ENCODE data around the gene GPC3. TPM values are rescaled to one million over a fixed set of nuclear protein-coding genes. Genes with fewer than 3 reads are reported as not detected.
A peak's percentile ranks its signal among the peaks of the same experiment; 100 is the strongest.
"Not testable (repeated sequence)": the region's sequence is repeated elsewhere in the genome, so short reads cannot be mapped to it uniquely, and the experiment has no call there.

GPC3 gene
- total RNA-seq, 1 experiment from 2014 or later = 5.7 TPM

DNA sequence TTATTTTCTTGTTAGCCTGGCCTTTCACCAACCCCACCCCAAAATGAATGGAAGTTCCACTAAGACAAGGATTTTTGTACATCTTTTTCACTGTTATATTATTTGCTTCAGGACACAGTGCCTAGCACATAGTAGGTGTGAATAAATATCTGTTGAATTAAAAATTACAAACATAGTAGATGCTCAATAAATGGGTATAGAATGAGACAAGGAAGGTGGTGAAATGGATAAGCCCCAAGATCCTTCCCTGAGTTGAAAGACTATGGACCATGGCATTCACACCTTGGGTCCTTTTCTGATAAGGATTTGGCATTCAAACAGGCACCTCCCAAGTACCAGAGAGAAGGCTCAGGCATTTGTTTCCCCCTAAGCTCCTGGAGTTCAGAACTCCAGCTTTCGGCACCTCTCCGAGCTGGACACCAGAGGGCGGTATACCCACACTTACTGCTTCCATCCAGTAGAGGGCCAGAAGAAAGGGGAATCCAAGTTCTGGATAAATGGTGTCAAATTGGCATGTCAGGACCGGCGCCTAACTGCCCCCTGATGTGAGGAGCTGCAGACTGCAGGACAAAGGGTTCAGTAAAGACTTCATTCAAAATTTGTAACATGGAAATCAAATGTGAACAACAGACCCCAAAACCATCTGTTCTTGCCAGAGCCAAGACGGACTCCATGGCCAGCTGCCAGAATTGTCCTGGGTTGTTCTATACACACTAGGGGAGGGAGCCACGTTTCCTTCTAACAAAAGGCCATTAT is 193.0 kb downstream of the GPC3 start:
- Histone ChIP-seq H3K9me3 (replicated peaks) (no peaks in the 10 kb centered on the region), H3K4me1 (replicated peaks) (no peaks in the 10 kb centered on the region), H3K27ac (no peak overlapping the region), H3K27me3 (replicated peaks) (no peaks in the 10 kb centered on the region), H3K36me3 (no peaks in the 10 kb centered on the region), H3K4me3 (no peak overlapping the region)
- peak; percentile 62 to 72 for DNase-seq (ENCODE audit: low read depth in 1 of 2, low spot score in 2 of 2)

DNA sequence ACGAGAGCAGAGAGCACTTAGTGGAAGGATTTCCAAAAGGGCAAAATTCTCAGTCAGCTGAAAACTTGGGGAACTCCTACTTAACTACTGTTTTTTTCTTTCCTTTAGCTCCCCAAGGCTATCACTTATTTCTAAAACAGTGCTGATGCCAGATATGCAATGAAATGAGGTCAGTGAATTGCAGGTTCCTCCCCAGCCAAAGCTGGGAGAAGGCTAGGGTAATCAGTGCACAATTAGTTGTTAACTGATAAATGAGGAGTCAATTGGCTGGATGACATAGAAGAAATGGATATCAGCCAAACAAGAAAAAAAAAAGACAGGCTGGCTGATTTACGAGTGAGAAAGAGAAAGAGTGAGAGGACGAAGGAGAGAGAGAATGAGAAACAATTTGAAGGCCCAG is 195.6 kb downstream of the GPC3 start:
- Histone ChIP-seq H3K27ac (no peak overlapping the region), H3K27me3 (replicated peaks) (no peaks in the 10 kb centered on the region), H3K36me3 (no peaks in the 10 kb centered on the region), H3K4me3 (no peak overlapping the region), H3K4me1 (replicated peaks) (no peaks in the 10 kb centered on the region), H3K9me3 (replicated peaks) (no peaks in the 10 kb centered on the region)
- DNase-seq (ENCODE audit: low read depth in 1 of 2, low spot score in 2 of 2) = no peak

DNA sequence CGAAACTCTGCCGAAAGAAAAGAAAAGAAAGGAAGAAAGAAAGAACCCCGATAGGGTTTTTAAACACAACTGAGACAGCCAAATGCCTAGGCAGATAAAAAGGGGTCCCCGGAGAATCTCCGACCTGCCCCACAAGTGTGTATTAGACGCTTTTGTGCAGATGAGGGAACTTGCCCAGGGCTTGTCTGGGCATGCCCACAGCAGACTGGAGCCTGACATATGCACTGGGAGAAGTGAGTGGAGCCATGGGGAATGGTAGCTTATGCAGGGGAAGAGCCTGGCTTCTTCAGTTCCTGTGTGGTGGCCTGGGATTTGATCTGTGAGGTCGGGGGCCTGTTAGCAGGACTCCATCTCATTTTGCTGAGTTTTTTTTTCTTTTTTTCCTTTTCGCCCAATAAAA is 199.0 kb downstream of the GPC3 start:
- H3K4me3 ChIP-seq = no peak overlapping the region
- no peak overlapping the region for H3K27ac ChIP-seq
- H3K27me3 ChIP-seq (replicated peaks) = no peaks in the 10 kb centered on the region
- no peaks in the 10 kb centered on the region for H3K4me1 ChIP-seq (replicated peaks)
- H3K36me3 ChIP-seq = no peaks in the 10 kb centered on the region
- no peaks in the 10 kb centered on the region for H3K9me3 ChIP-seq (replicated peaks)
- DNase-seq (ENCODE audit: low read depth in 1 of 2, low spot score in 2 of 2) = no peak

DNA sequence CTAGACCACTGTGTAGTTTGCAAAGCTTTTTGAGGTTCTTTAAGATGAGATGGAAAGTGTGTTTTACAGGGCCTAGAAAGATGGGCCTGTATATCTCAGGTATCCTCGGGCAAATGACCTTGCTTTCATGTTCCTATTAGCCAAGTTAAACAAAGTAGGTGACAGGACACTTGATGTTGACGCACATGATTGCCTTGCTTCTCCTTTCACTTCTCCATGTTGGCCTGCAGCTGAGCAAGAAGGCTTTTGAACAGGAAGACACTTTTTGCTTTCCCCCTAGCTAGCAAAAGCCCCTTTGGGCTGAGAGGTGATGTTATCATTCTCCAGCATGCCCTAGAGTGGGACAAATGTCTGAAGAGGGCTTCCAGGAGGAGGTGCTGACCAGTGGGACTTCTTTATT is 202.1 kb downstream of the GPC3 start:
- Histone ChIP-seq H3K9me3 (replicated peaks) (no peaks in the 10 kb centered on the region), H3K27me3 (replicated peaks) (no peaks in the 10 kb centered on the region), H3K4me1 (replicated peaks) (no peaks in the 10 kb centered on the region), H3K27ac (no peak overlapping the region), H3K36me3 (no peaks in the 10 kb centered on the region), H3K4me3 (no peak overlapping the region)
- DNase-seq (ENCODE audit: low read depth in 1 of 2, low spot score in 2 of 2) = no peak

DNA sequence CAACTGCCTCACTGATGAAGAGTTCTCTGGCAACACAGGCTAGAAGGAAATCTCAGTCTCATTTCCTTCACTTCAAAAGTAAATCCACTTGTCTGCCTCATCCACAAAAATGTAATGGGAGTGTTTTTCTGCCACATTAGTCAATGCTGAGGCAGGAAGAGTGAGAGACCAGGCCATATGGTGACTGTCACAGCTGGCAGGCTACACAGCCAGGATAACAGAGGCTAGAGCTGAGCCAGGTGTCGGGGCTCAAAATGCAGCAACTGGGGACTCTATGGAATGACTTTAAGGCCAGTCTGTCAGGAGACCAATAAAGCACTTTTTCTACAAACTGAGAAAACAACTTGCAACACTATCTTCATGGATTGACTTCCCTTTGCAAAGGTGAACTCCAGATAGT is 204.2 kb downstream of the GPC3 start:
- H3K9me3 ChIP-seq (replicated peaks) = no peaks in the 10 kb centered on the region
- H3K36me3 ChIP-seq = no peaks in the 10 kb centered on the region
- no peaks in the 10 kb centered on the region for H3K27me3 ChIP-seq (replicated peaks)
- no peak overlapping the region for H3K27ac ChIP-seq
- H3K4me1 ChIP-seq (replicated peaks) = no peaks in the 10 kb centered on the region
- no peak overlapping the region for H3K4me3 ChIP-seq
- no peak for DNase-seq (ENCODE audit: low read depth in 1 of 2, low spot score in 2 of 2)

DNA sequence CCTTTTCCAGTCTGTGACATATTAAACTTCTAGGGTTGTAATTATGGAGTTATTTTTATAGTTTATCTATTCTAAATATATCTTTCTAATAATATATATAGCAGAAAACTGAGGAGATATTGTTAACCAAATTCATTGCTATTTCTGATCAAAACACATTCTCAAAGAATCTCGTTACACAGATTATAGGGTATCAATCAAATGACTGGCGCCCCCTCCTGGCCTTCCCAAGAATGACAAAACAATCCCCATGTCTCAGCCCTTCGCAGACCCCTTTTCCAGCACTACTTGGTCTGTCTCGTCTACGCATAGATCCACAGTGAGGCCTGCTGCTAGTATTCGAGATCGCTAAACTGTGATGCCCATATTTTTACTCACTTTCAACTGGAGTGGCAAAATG is 209.3 kb downstream of the GPC3 start:
- Histone ChIP-seq H3K4me1 (replicated peaks) (no peaks in the 10 kb centered on the region), H3K36me3 (no peaks in the 10 kb centered on the region), H3K27ac (no peak overlapping the region), H3K27me3 (replicated peaks) (no peaks in the 10 kb centered on the region), H3K4me3 (no peak overlapping the region), H3K9me3 (replicated peaks) (no peaks in the 10 kb centered on the region)
- DNase-seq (ENCODE audit: low read depth in 1 of 2, low spot score in 2 of 2) = peak in 1 of 2 experiments; percentile 33

DNA sequence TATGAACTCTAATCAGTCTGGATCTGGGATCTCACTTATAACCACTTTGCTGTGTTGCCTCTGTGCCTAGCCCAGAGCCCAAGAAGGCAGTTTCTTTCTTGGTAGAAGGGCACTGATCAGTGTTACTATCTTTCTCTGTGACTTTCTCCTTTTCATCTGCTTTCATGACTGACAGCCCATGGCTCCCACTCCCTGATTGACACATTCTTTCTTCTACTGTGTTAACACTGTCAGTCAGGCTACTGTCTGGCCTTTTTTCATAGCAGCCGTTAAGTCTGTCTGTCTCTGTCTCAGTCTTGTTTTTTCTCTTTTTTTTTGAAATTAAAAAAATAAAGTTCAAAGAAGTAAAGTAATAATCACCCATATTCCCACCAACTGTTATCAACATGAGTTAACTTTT is 210.6 kb downstream of the GPC3 start:
- H3K27me3 ChIP-seq (replicated peaks) = no peaks in the 10 kb centered on the region
- no peaks in the 10 kb centered on the region for H3K9me3 ChIP-seq (replicated peaks)
- no peaks in the 10 kb centered on the region for H3K4me1 ChIP-seq (replicated peaks)
- no peak overlapping the region for H3K27ac ChIP-seq
- no peak overlapping the region for H3K4me3 ChIP-seq
- H3K36me3 ChIP-seq = no peaks in the 10 kb centered on the region
- no peak for DNase-seq (ENCODE audit: low read depth in 1 of 2, low spot score in 2 of 2)

DNA sequence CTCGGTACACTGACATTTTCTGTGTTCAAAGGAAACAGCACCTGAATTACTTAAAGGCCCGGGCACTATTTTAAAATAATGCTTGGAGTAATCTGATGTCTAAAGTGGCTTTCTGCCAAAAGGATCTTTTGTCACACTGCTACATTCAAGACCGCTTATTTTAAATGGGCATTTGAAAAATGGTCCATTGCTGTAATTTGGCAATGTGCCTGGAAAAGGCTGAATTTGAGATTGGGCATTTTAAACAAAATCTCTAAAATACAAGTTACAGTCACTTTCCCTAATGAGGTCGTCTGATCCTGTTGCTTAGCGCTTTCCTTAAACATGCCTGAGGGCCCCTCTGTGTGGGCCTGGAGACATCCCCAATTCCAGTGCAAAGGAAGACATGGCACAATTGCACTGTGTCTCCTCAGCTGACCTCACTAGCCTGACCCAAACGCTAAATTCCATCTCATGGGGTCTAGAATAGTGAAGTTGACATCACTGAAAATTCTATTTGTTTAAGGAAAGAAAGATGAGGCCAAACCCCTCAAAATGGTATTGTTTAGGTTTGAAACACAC is 214.2 kb downstream of the GPC3 start:
- no peaks in the 10 kb centered on the region for H3K36me3 ChIP-seq
- no peaks in the 10 kb centered on the region for H3K27me3 ChIP-seq (replicated peaks)
- no peaks in the 10 kb centered on the region for H3K9me3 ChIP-seq (replicated peaks)
- H3K4me1 ChIP-seq (replicated peaks) = no peaks in the 10 kb centered on the region
- no peak overlapping the region for H3K27ac ChIP-seq
- DNase-seq (ENCODE audit: low read depth in 1 of 2, low spot score in 2 of 2) = no peak
- no peak overlapping the region for H3K4me3 ChIP-seq

DNA sequence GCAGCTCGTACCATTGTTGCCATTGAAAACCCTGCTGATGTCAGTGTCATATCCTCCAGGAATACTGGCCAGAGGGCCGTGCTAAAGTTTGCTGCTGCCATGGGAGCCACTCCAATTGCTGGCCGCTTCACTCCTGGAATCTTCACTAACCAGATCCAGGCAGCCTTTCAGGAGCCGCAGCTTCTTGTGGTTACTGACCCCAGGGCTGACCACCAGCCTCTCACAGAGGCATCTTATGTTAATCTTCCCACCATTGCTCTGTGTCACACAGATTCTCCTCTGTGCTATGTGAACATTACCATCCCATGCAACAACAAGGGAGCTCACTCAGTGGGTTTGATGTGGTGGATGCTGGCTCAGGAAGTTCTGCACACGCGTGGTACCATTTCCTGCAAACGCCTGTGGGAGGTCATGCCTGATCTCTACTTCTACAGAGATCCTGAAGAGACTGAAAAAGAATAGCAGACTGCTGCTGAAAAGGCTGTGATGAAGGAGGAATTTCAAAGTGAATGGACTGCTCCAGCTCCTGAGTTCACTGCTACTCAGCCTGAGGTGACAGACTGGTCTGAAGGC is 222.3 kb downstream of the GPC3 start:
- H3K4me1 ChIP-seq (replicated peaks); H3K9me3 ChIP-seq (replicated peaks); H3K27me3 ChIP-seq (replicated peaks); H3K36me3 ChIP-seq; DNase-seq (ENCODE audit: low read depth in 1 of 2, low spot score in 2 of 2); H3K4me3 ChIP-seq; H3K27ac ChIP-seq: not testable (repeated sequence)

DNA sequence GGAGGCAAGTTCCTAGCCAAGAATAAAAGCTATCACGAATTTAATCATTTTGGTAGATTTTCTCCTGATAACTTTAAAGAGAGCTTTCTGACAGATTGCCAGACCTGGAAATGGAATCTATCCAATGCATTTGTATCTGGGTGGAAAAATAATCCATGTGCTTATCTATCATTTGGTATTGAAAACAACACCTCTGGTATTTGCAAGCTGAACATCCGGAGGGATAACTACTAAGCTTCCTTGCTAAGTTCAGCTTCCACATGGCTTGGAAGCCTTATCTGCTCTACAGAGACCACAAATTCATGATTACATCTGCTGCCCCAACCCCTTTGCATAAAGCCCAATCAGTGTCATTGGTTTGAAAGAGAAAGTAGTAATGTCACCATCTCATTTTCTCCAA is 230.7 kb downstream of the GPC3 start:
- no peak overlapping the region for H3K27ac ChIP-seq
- H3K4me1 ChIP-seq (replicated peaks) = no peaks in the 10 kb centered on the region
- H3K9me3 ChIP-seq (replicated peaks) = no peaks in the 10 kb centered on the region
- no peaks in the 10 kb centered on the region for H3K27me3 ChIP-seq (replicated peaks)
- no peak for DNase-seq (ENCODE audit: low read depth in 1 of 2, low spot score in 2 of 2)
- H3K4me3 ChIP-seq = no peak overlapping the region
- no peaks in the 10 kb centered on the region for H3K36me3 ChIP-seq

DNA sequence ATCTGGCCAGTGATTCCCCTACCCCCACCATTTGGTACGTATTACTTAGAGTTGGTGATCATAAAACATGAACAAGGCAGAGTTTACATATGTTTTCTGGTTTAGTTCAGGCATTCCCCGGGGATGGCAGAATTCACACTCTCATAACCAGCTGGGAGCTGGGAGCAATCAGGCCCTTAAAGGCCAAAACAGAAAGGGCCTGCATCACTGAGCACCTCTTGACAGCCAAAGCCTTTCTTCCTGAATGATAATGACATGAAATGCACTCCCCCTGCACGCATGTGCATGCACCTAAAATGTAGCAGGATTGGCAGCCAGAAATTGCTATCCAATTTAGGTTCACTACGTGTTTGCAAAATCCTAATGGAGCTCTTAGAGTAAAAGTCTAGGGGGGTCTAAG is 235.4 kb downstream of the GPC3 start:
- no peaks in the 10 kb centered on the region for H3K4me1 ChIP-seq (replicated peaks)
- H3K36me3 ChIP-seq = no peaks in the 10 kb centered on the region
- no peak for DNase-seq (ENCODE audit: low read depth in 1 of 2, low spot score in 2 of 2)
- no peaks in the 10 kb centered on the region for H3K27me3 ChIP-seq (replicated peaks)
- no peaks in the 10 kb centered on the region for H3K9me3 ChIP-seq (replicated peaks)
- no peak overlapping the region for H3K27ac ChIP-seq
- no peak overlapping the region for H3K4me3 ChIP-seq

DNA sequence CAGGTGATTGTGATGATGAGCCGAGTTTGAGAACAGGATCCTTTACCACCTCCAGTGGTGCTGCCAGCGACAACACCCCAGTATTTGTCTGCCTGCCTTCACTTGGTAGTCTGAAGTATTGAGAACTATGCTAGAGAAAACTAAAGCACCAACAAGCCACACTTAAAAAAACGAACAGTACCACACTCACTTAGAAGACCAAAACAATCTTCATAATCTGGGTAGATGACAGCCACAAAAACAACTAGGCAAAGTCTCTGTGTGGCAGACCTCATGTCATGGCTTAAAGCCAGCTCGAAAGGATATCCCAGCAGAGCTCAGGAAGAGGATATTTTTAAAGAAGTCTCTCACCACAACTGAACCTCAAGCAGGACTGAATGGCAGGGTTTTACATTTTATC is 236.0 kb downstream of the GPC3 start:
- Histone ChIP-seq H3K27me3 (replicated peaks) (no peaks in the 10 kb centered on the region), H3K4me1 (replicated peaks) (no peaks in the 10 kb centered on the region), H3K9me3 (replicated peaks) (no peaks in the 10 kb centered on the region), H3K4me3 (no peak overlapping the region), H3K36me3 (no peaks in the 10 kb centered on the region), H3K27ac (no peak overlapping the region)
- DNase-seq (ENCODE audit: low read depth in 1 of 2, low spot score in 2 of 2) = no peak

DNA sequence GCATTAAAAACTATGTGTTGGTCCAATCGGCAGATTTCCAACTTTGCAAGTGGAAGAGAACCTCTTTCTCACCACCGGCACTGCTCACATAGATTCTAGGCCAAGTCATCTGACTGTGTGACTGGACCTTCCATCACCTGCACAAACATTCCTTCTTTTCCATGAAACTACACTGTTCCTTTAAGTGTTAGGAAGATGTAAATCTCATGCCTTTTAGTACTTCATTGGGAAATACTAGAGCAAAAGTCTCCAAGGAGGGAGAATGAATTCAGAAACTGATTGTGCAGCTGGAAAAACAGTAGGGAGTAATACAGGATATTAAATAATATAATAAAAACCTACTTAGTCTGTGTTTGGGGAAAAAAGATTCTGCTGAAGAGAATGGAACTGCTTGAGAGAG is 238.2 kb downstream of the GPC3 start:
- H3K4me3 ChIP-seq = no peak overlapping the region
- no peaks in the 10 kb centered on the region for H3K27me3 ChIP-seq (replicated peaks)
- H3K36me3 ChIP-seq = no peaks in the 10 kb centered on the region
- DNase-seq (ENCODE audit: low read depth in 1 of 2, low spot score in 2 of 2) = no peak
- no peak overlapping the region for H3K27ac ChIP-seq
- H3K4me1 ChIP-seq (replicated peaks) = no peaks in the 10 kb centered on the region
- H3K9me3 ChIP-seq (replicated peaks) = no peaks in the 10 kb centered on the region

DNA sequence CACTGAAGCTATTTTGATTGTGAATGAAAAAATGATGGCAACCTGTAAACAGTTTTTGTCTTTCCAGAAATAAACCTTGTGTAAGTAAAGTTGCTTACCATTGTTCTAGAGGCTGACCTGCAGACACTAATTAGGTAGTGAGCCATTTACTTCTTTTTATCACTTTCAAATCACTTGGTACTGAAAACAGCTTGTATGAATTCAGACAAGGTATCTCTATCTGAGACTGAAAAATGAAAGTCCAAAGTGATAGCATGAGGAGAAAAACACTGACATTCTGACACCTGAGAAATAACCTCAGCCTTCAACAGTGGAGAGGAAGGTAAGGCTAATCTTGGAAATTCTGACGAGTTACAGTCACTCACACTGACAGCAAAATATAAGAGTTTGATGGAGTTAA is 238.8 kb downstream of the GPC3 start:
- no peaks in the 10 kb centered on the region for H3K9me3 ChIP-seq (replicated peaks)
- DNase-seq (ENCODE audit: low read depth in 1 of 2, low spot score in 2 of 2) = no peak

More for the DNA sequence above, 238.8 kb downstream of the GPC3 start:
- H3K4me1 ChIP-seq (replicated peaks) = no peaks in the 10 kb centered on the region
- H3K27me3 ChIP-seq (replicated peaks) = no peaks in the 10 kb centered on the region
- no peak overlapping the region for H3K4me3 ChIP-seq
- H3K36me3 ChIP-seq = no peaks in the 10 kb centered on the region
- no peak overlapping the region for H3K27ac ChIP-seq
